Endothelial cell (in vitro differentiated cells): Measurements from ENCODE around the gene REX1BD. TPM values are rescaled to one million over a fixed set of nuclear protein-coding genes. Genes with fewer than 3 reads are reported as not detected.

ENCODE experiments used
- DNase-seq: peaks from one replicate; pipeline ENCODE4 v3.0.0; 2021; ENCODE audit warnings: low spot score
- H3K27ac Mint-ChIP-seq: one replicate; pipeline ENCODE4 v1.8.0; 2021; ENCODE audit warnings: mixed read lengths, inconsistent platforms; ENCODE audit not compliant: unreplicated experiment
- H3K27me3 Mint-ChIP-seq: one replicate; pipeline ENCODE4 v1.8.0; 2021; ENCODE audit warnings: mild to moderate bottlenecking, moderate library complexity, mixed read lengths, inconsistent platforms; ENCODE audit not compliant: unreplicated experiment
- H3K36me3 Mint-ChIP-seq: one replicate; pipeline ENCODE4 v1.8.0; 2021; ENCODE audit warnings: mild to moderate bottlenecking, low read depth, mixed read lengths, inconsistent platforms; ENCODE audit not compliant: unreplicated experiment
- H3K4me1 Mint-ChIP-seq: one replicate; pipeline ENCODE4 v1.8.0; 2021; ENCODE audit warnings: mild to moderate bottlenecking, mixed read lengths, inconsistent platforms; ENCODE audit not compliant: unreplicated experiment
- H3K4me3 Mint-ChIP-seq: one replicate; pipeline ENCODE4 v1.8.0; 2021; ENCODE audit warnings: mild to moderate bottlenecking, mixed read lengths, inconsistent platforms; ENCODE audit not compliant: unreplicated experiment
- H3K9me3 Mint-ChIP-seq: one replicate; pipeline ENCODE4 v1.8.0; 2021; ENCODE audit warnings: mixed read lengths, inconsistent platforms; ENCODE audit not compliant: unreplicated experiment
- CTCF ChIP-seq: fragments of 200-600 bp; sonication (generic); IDR thresholded peaks from one replicate; pipeline ENCODE4 v1.5.0; 2021; ENCODE audit warnings: antibody characterized with exemption; ENCODE audit not compliant: unreplicated experiment
- total RNA-seq: library from RNA; stranded (reverse); fragmentation: NEBNext Ultra II Directional; extraction: Animal tissue kit (Norgen Biotek cat#: 25700); gene quantifications from one replicate; pipeline ENCODE4 v1.2.1, GENCODE V29; 2021; ENCODE audit not compliant: unreplicated experiment

REX1BD gene
- total RNA-seq, 1 donor from 2014 or later = 88.8 TPM

GRCh38 chr19:18609717-18610051 is 21.1 kb downstream of the REX1BD start:
- Mint-ChIP-seq H3K4me1 (peaks cover 12% of the 10 kb centered on the region), H3K9me3 (no peaks in the 10 kb centered on the region), H3K27me3 (peaks cover 30% of the 10 kb centered on the region), H3K27ac (peak overlapping the region; percentile 42), H3K36me3 (peaks cover 7% of the 10 kb centered on the region), H3K4me3 (no peak overlapping the region)
- DNase-seq = no peak
- no peak for TF ChIP-seq CTCF

- TF ChIP-seq CTCF = no peak
- no peak for DNase-seq
- H3K36me3 Mint-ChIP-seq = peaks cover 7% of the 10 kb centered on the region
- H3K27ac Mint-ChIP-seq = no peak overlapping the region
- H3K27me3 Mint-ChIP-seq = peaks cover 29% of the 10 kb centered on the region
- no peaks in the 10 kb centered on the region for H3K9me3 Mint-ChIP-seq
- H3K4me1 Mint-ChIP-seq = peaks cover 12% of the 10 kb centered on the region
- H3K4me3 Mint-ChIP-seq = no peak overlapping the region
Measured at GRCh38 chr19:18610245-18610555, 21.6 kb downstream of the REX1BD start.

DNA sequence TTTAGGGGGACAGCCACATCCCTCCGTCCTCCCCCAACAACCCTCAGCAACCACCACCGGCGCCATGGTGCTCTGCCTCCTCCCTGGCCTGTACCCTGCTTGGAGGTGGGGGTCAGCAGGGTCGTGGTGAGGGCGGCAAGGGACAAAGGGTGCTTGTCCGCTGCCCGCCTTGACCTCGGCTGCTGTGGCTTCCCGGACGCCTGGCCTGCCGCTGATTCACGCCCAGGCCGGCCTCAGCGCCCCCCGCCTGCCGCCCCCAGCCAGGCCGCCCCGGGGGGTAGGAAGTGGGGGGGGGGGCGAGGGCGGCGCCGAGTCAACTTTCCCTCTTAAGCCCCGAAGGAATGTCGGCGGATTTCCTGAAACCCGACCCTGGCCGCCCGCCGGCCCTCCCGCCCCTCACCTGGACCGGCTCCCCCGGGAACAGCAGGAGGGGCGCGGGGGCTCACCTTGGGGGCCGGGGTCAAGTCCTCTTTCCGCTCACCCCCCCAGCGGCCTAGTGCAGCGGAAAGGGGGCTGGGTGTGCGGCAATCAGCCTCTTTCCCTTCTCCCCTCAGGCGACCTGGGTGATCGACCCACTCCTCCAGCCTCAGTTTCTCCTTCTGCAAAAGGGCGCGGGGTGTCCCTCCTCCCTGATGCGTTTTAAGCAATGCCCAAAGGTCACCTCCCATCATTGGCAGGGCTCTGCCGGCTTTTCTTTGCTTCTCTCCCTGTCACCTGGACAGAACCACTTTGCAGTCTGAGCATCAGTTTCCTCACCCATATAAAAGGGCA is 22.1 kb downstream of the REX1BD start:
- Mint-ChIP-seq H3K9me3 (no peaks in the 10 kb centered on the region), H3K27me3 (peaks cover 31% of the 10 kb centered on the region), H3K4me1 (peaks cover 10% of the 10 kb centered on the region), H3K36me3 (peaks cover 4% of the 10 kb centered on the region), H3K27ac (no peak overlapping the region), H3K4me3 (peak overlapping the region; percentile 73)
- DNase-seq = no peak
- no peak for TF ChIP-seq CTCF

DNA sequence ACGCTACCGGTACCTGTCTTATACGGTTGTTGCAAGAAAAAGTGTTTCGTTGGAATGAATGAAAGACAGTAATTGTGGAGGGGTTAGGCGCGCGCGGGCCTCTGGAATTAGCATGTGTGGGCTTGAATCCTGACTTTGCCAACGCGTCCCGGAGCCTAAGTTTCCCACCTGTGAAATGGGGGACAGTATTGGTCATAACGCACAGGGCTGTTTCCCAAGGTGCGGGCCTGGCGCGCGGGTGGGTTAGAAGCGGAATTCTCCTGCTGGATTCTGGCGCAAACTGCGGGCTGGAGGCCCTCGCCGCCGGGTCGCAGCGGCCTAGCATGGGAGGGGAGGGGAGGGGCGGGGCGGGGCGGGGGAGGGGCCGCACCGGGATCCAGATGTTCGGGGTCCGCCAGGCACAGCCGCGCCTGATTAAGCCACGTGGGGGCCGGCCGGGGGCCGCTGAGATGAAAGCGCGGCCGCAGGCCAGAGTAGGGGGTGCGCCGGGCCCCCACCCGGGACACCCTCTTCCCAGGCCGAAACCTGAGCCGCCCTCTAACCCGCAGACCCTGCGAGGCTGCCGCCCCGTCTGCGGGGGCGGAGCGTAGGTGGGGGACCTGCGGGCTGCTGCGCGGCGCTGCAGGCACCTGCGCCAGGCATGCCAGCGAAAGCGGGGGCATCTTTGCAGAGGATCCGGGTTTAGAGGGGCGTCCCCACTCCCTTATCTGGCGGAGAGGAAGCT is 22.9 kb downstream of the REX1BD start:
- Mint-ChIP-seq H3K36me3 (peaks cover 4% of the 10 kb centered on the region), H3K27me3 (peaks cover 31% of the 10 kb centered on the region), H3K4me1 (peaks cover 10% of the 10 kb centered on the region), H3K4me3 (peak overlapping the region; percentile 73), H3K27ac (no peak overlapping the region), H3K9me3 (no peaks in the 10 kb centered on the region)
- DNase-seq = no peak
- no peak for TF ChIP-seq CTCF
